ENCODE data around the gene WFDC2.

Gene WFDC2

DNA sequence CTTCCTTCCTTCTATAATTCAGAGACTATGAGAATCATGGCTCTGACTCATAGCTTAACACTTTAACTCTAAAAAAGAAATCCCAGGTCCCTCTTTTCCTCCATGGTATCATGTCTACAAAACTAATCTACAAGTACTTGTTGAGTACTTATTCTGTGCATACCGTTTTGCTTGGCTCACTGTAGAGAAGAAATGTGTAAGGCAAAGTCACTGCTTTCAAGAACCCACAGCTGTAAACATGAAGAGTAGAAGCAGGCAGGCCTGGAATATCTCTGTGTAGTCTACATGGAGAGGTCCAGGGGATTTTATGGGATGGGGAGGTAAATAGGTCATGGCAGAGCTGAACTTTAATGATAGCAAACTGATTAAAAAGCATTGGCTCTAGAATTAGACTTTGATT is 32.0 kb downstream of the WFDC2 start:
- DNase-seq: no peak

DNA sequence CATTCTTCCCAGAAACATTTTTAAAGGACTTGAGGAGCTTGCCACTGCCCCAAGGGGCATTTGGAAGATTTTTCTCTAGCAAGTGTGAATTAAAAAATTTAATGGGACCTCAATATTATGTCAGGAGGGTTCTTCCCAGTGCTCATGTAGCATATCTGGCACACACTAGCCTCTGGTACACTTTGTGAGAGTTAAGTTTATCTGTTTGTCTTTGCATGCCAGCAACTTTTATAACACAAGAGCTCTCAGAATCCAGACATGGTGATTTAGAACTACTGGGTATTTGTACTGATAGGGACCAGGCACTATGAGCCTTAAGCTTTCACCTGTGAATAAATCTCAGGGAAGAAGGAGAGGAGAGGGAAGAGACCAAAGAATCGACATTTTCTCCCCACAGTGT is 33.0 kb downstream of the WFDC2 start:
- no peak for DNase-seq

DNA sequence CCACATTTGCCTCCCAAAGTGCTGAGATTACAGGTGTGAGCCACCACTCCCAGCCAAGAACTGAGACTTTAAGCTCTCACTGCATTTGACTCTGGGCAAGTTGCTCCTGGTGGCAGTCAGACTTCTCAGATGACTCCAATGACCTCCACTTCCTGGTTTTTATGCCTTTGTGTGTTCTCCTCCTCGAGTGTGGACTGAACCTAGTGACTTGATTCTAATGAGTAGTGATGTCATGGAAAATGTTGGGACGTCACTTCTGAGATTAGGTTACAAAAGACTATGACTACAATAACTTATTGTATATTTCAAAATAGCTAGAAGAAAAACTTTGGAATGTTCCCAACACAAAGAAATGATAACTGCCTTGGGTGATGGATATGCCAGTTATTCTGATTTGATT is 33.9 kb downstream of the WFDC2 start:
- no peak for DNase-seq

DNA sequence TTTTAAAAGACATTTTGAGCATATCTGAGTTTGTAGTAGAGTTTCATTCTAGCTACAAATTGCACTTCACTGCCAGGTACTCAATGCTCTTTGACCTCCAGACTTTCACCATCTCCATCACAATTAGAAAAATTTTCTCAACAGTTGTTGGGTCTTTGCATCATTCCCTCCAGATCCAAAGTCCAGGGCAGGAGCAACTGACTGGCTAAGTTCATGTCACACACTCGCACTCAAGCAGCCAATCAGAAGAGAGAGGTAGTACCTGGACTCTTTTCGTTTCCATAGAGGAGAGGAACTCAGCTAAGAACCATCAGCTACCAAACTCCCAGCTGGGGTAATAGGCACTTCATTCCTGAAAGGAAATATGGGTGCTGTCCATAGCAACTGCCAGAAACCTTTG is 36.8 kb downstream of the WFDC2 start:
- no peak for DNase-seq

DNA sequence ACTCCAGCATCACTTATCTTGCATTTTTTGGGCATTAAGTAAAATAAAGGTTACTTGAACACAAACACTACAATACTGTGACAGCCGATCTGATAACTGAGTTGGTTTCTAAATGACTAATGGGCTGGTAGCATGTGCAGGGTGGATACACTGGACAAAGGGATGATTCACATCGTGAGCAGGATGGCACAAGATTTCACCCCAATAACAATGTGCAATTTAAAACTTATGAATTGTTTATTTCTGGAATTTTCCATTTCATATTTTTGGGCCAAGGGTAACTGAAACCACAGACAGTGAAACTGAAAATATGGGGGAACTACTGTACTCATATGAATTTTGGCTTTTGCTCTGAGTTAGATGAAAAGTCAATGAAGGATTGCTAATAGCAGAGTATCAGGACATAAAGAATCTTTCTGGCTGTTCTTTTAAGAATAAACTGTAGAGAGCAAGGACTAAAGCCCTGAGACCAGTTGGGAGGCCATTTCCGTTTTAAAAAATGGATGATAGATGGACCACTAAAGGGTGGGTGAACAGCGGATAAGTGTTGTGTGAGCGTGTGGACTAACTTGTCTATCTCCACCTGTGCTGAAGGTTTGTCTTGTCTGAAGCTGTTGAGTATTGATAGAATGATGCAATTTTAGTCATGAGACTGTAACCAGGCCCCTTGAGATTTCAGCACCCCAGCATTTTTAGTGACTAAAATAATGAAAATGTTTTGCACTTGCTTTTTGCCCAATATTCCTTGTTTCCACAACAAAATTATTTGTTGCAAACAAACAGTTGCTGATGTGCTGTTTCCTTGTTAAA is 37.7 kb downstream of the WFDC2 start:
- DNase-seq: no peak

DNA sequence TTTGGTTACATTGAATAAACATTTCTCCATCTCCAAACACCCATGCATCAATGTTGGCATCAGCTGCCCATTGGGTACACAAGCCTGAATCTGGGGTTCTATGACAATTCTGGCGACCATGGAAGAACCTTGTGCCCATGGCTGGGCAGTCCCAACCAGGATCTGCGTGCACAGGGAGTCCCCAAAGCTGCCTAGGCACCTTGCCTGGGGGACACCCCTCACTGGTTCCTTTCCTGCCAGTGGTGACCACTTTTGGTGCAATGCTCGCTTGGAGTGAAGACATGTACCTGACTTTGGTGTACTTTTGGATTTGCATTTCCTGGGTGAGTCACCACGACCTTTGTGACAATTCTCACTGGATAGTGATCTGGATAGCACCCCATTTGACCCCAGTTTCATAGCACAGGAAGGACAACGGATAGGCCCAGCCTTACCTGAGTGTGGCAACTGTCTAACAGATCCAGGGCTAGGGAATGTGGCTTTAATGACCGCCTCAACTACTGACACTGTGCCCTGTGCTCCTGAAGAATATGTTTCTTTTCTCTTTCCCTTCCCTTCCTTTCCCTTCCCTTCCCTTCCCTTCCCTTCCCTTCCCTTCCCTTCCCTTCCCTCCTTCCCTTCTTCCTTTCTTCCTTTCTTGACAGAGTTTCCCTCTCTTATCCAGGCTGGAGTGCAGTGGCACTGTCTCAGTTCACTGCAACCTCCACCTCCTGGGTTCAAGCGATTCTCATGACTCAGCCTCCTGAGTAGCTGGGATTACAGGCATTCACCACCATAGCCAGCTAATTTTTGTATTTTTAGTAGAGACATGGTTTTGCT is 38.7 kb downstream of the WFDC2 start:
- DNase-seq: no peak

DNA sequence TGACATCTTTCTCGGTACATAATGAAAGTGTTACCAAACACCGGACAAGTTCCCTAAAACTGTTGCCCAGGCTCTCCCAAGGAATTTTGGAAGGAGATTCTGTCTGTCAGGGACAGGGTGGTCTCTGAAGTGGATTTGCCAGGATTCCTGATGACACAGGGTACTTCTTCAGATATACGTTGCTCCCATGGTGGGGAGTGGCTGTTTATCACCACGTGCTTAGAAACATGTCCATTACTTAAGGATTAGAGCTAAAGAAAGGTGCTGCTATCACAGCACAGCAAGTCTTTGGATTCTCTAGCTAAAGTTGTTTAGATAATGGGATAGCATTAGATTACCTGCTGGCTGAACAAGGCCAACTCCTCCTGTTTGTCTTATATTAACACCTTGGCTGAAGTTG is 39.5 kb downstream of the WFDC2 start:
- DNase-seq: no peak

DNA sequence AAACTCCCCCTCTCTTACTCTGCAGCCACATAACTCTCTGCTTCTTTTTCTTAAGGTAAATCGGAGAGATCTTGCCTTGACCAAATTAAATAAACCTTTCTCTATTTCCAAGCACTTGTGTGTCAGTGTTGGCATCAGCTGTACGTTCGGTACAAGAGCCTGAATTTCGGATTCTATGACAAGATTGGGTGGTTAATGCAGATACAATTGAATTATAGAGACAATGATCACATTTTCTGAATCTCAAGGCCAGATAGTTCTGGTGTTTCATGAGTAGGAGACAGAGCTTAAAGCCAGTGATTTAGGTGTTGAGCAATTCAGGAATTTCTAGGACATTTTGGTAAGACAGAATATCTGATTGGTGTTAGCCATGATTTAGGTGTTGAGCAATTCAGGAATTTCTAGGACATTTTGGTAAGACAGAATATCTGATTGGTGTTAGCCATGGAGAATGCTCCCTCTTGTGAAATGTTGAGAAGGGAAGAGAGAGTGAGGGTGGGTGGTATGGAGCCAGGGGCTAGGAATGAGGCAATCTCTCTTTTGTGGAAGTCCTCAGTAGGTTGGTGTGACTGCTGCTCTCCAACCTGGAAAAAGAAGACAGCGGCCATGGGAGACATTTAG is 40.8 kb downstream of the WFDC2 start:
- no peak for DNase-seq

DNA sequence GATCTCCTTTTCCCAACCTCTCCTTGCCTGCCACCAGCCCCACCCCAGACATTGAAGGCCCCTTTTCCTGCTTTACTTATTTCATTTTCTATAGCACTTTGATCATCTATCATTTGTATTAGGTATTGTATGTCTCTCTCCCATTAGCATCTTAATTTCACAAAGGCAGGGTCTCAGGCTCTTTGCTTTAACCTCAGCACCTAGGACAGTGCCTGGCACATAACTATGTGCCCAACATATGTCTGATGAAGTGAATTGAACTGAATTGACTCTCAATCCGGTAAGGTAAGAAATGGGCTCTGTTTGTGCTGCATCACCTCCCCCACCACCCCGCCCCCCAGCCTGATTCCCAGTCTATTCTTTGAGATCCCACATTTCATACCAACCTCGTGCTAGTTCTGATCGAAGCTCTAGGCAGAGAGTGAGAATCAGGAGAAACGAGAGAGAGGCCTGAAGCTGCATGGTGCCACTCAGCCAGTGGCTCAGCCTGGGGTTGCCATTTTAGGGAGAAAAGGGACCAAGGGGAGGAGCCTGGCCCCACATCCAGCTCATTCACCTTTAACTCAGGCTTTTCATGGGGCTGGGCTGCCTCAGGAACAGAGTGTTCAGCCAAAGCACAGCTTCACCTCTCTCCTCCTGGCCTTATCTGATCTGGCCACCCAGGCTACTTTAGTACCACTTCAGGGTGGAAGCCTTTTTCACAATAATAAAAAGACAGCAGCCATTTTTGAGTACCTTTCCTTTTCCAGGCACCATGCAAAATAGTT is 45.8 kb downstream of the WFDC2 start, which contains the start of gene SPINT3:
SPINT3 (minus strand) TSS at position 476 of the 767 bp plus-strand sequence; CDS start at position 462, 14 bp downstream.
- no peak for DNase-seq

DNA sequence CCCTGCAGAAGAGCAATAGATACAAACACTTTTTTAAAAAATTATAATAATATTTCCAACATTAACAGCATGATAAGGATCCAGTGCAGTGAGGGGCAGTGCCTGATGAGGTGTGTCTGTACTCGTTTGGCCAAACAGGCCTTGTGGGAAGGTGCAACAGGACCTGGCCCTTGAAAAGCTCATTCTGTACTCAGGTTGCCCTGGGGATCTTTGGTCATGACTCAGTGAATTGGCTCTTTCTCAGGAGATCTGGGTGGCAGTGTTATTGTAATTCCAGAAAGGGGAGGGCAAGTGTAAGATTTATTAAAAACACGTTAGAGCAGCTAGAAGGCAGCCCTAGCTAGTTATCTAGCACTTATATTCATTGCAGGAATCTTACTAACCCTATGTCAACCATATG is 48.7 kb downstream of the WFDC2 start:
- no peak for DNase-seq

DNA sequence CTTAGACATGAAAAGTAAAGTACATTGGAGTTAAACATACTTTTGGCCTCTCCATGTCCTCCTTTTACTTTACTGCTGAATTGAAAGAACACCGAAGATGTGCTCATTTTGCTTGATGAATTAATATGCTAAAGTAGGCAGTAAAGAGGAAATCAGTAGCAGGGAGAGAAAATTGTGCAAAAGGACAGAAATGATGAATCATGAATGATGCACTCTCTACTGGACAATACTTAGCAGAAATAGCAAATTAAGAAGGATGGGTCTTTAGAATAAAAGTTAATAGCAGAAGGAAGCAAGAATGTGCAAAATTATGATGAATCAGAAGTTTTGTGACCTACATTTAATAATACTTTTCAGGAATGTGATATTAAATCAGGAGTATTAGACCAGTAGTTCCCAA is 54.3 kb downstream of the WFDC2 start:
- DNase-seq: no peak

DNA sequence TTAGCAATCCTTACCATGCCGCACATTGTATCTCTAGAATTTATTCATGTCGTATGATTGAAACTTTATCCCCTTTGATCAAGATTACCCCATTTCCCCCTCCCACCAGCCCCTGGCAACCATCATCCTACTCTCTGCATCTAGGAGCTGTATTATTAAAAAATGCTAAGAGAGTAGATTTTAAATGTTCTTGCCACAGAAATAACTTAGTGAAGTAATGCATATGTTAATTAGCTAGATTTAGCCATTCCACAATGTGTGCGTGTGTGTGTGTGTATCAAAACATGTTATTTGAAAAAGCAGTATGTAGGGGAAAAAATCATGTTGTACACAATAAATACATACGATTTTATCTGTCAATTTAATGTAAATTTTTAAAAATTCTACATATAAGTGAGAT is 57.7 kb downstream of the WFDC2 start:
- no peak for DNase-seq

All from activated CD8-positive, alpha-beta memory T cell treated with anti-CD3 and anti-CD28 coated beads for 24 hours (primary cell).